H1 (cell line): Measurements from ENCODE around the gene TCEANC. TPM values are rescaled to one million over a fixed set of nuclear protein-coding genes. Genes with fewer than 3 reads are reported as not detected.

Experiments
- CTCF ChIA-PET: fragments of 300-600 bp; sonication (Branson Sonifier 250); formaldehyde crosslinking; loops from one replicate; lab custom pipeline; 2021; ENCODE audit not compliant: partially characterized antibody; lab: Charles Lee
- POLR2A ChIA-PET: fragments of 300-600 bp; sonication (Branson Sonifier 250); formaldehyde crosslinking; loops from one replicate; lab custom pipeline; 2021; ENCODE audit warnings: inconsistent platforms; ENCODE audit not compliant: partially characterized antibody; lab: Charles Lee
- DNase-seq, 2 experiments: peaks; one replicate each; pipeline versions ENCODE4 v3.0.0 to v3.0.0-alpha.2; 2010 to 2022; ENCODE audit warnings: low spot score in 2 of 2, low read depth in 1 of 2, mixed read lengths in 1 of 2
- FAIRE-seq: peaks from 2 replicates; lab custom pipeline; 2011; peaks lifted over from hg19 to GRCh38; lab: Jason Lieb, UNC
- H2AFZ ChIP-seq: 2 replicates; pipeline ENCODE4 v1.8.1; 2012; ENCODE audit warnings: low read length, inconsistent platforms
- H2AK5ac ChIP-seq: 2 replicates; pipeline ENCODE4 v1.6.1; 2013; ENCODE audit warnings: low read depth, low read length
- H2BK120ac ChIP-seq: replicated peaks from 2 replicates; pipeline ENCODE3; 2013; ENCODE audit warnings: low read depth, low read length, inconsistent platforms
- H2BK12ac ChIP-seq: 2 replicates; pipeline ENCODE4 v1.6.1; 2013; ENCODE audit warnings: low read depth, low read length
- H2BK15ac ChIP-seq: 2 replicates; pipeline ENCODE4 v1.6.1; 2013; ENCODE audit warnings: low read length
- H2BK20ac ChIP-seq: 2 replicates; pipeline ENCODE4 v1.6.1; 2013; ENCODE audit warnings: low read length
- H2BK5ac ChIP-seq: 2 replicates; pipeline ENCODE4 v1.6.1; 2013; ENCODE audit warnings: low read depth, low read length
- H3K14ac ChIP-seq: 2 replicates; pipeline ENCODE4 v1.6.1; 2013; ENCODE audit warnings: inconsistent platforms; ENCODE audit not compliant: insufficient read length
- H3K18ac ChIP-seq: 2 replicates; pipeline ENCODE4 v1.6.1; 2013; ENCODE audit warnings: low read length; ENCODE audit errors: extremely low read depth
- H3K23ac ChIP-seq: 2 replicates; pipeline ENCODE4 v1.6.1; 2013; ENCODE audit warnings: inconsistent platforms; ENCODE audit not compliant: insufficient read length
- H3K23me2 ChIP-seq: 2 replicates; pipeline ENCODE4 v1.6.1; 2013; ENCODE audit warnings: low read depth, low read length
- H3K27ac ChIP-seq: 2 replicates; pipeline ENCODE4 v1.6.1; 2011; ENCODE audit warnings: low read depth, low read length, inconsistent platforms
- H3K27me3 ChIP-seq, 4 experiments: replicated peaks in 1 of 4; 1 replicate in 1 of 4; 2 replicates in 3 of 4; pipeline versions ENCODE4 v1.6.1 to v1.8.1; 2011 to 2013; ENCODE audit warnings: low read length in 3 of 4, mild to moderate bottlenecking in 3 of 4, inconsistent platforms in 2 of 4, mixed read lengths in 2 of 4, moderate library complexity in 1 of 4; ENCODE audit not compliant: control insufficient read depth in 3 of 4, insufficient read depth in 3 of 4; ENCODE audit errors: extremely low read depth in 1 of 4
- H3K36me3 ChIP-seq, 4 experiments: 2 replicates each; pipeline versions ENCODE4 v1.6.1 to v1.8.1; 2011 to 2013; ENCODE audit warnings: mild to moderate bottlenecking in 4 of 4, low read length in 3 of 4, moderate library complexity in 2 of 4, control low read depth in 1 of 4, inconsistent platforms in 1 of 4; ENCODE audit not compliant: insufficient read depth in 4 of 4, control insufficient read depth in 2 of 4
- H3K4ac ChIP-seq: replicated peaks from 2 replicates; pipeline ENCODE3; 2013; ENCODE audit warnings: low read length, low read depth, mixed read lengths, inconsistent platforms; ENCODE audit not compliant: insufficient read length
- H3K4me1 ChIP-seq, 4 experiments: replicated peaks in 1 of 4; 1 replicate in 1 of 4; 2 replicates in 3 of 4; pipeline versions ENCODE4 v1.6.1 to v1.8.1; 2011 to 2013; ENCODE audit warnings: low read length in 3 of 4, inconsistent platforms in 2 of 4, mixed read lengths in 1 of 4; ENCODE audit not compliant: insufficient read depth in 4 of 4, control insufficient read depth in 3 of 4
- H3K4me2 ChIP-seq, 2 experiments: 2 replicates each; pipeline versions ENCODE4 v1.6.1 to v1.8.1; 2011 to 2013; ENCODE audit warnings: low read depth in 2 of 2, low read length in 2 of 2, control low read depth in 1 of 2, inconsistent platforms in 1 of 2, mild to moderate bottlenecking in 1 of 2; ENCODE audit not compliant: insufficient read depth in 1 of 2
- H3K4me3 ChIP-seq, 4 experiments: fragments of 200-600, 300-600 bp in 1 of 4; sonication (generic), shearing (Covaris generic), sonication (Bioruptor Twin) in 1 of 4; 2 replicates each; pipeline versions ENCODE4 v1.5.1 to v1.8.1; 2011 to 2016; ENCODE audit warnings: low read length in 4 of 4, low read depth in 3 of 4, control low read depth in 2 of 4, inconsistent platforms in 2 of 4, mild to moderate bottlenecking in 2 of 4, mixed read lengths in 1 of 4, moderate library complexity in 1 of 4; ENCODE audit not compliant: insufficient read depth in 2 of 4; ENCODE audit errors: extremely low read depth in 1 of 4
- H3K56ac ChIP-seq: replicated peaks from 2 replicates; pipeline ENCODE3; 2013; ENCODE audit warnings: low read depth, mild to moderate bottlenecking, mixed read lengths, low read length, inconsistent platforms; ENCODE audit not compliant: insufficient read length
- H3K79me1 ChIP-seq: 2 replicates; pipeline ENCODE4 v1.6.1; 2013; ENCODE audit warnings: low read depth, low read length, control low read depth
- H3K79me2 ChIP-seq, 2 experiments: 2 replicates each; pipeline versions ENCODE4 v1.6.1 to v1.8.1; 2012 to 2013; ENCODE audit warnings: low read length in 2 of 2, mild to moderate bottlenecking in 2 of 2, inconsistent platforms in 1 of 2; ENCODE audit not compliant: insufficient read depth in 2 of 2, control insufficient read depth in 1 of 2
- H3K9ac ChIP-seq, 4 experiments: replicated peaks in 1 of 4; 1 replicate in 1 of 4; 2 replicates in 3 of 4; pipeline versions ENCODE4 v1.6.1 to v1.8.1; 2011 to 2013; ENCODE audit warnings: low read depth in 3 of 4, low read length in 3 of 4, control low read depth in 2 of 4, mild to moderate bottlenecking in 2 of 4, moderate library complexity in 2 of 4, inconsistent platforms in 1 of 4; ENCODE audit errors: extremely low read depth in 1 of 4
- H3K9me3 ChIP-seq, 2 experiments: 2 replicates each; pipeline versions ENCODE4 v1.6.1 to v1.8.1; 2012 to 2013; ENCODE audit warnings: mild to moderate bottlenecking in 2 of 2, moderate library complexity in 2 of 2, control low read depth in 1 of 2, inconsistent platforms in 1 of 2, low read depth in 1 of 2, low read length in 1 of 2, mixed read lengths in 1 of 2; ENCODE audit not compliant: insufficient read depth in 2 of 2
- H4K20me1 ChIP-seq, 2 experiments: replicated peaks in 1 of 2; 2 replicates each; pipeline versions ENCODE3 to v1.8.1; 2011 to 2013; ENCODE audit warnings: inconsistent platforms in 2 of 2, low read length in 2 of 2, mild to moderate bottlenecking in 1 of 2; ENCODE audit not compliant: insufficient read depth in 2 of 2, control insufficient read depth in 1 of 2
- H4K5ac ChIP-seq: 2 replicates; pipeline ENCODE4 v1.6.1; 2013; ENCODE audit warnings: low read length, low read depth, mixed read lengths, inconsistent platforms; ENCODE audit not compliant: insufficient read length
- H4K8ac ChIP-seq: 2 replicates; pipeline ENCODE4 v1.8.0; 2013; ENCODE audit warnings: mild to moderate bottlenecking, moderate library complexity, low read length, inconsistent platforms; ENCODE audit not compliant: insufficient read depth; ENCODE audit errors: extremely low read depth
- H4K91ac ChIP-seq: replicated peaks from 2 replicates; pipeline ENCODE3; 2013; ENCODE audit warnings: low read length, mixed read lengths, inconsistent platforms; ENCODE audit not compliant: insufficient read length
- CBX8 ChIP-seq: fragments of 300-800, 300-1000 bp; sonication (generic); IDR thresholded peaks from 2 replicates; pipeline ENCODE4 v1.7.1; 2016; ENCODE audit warnings: low read depth, low read length, borderline replicate concordance
- CHD1 ChIP-seq: IDR thresholded peaks from 2 replicates; pipeline ENCODE4 v1.6.1; 2012; ENCODE audit warnings: low read depth, low read length, improper control_type of control experiment
- CREB1 ChIP-seq: IDR thresholded peaks from 2 replicates; pipeline ENCODE4 v1.6.1; 2012; ENCODE audit warnings: inconsistent platforms
- CTCF ChIP-seq, 3 experiments: IDR thresholded peaks; 1 replicate in 2 of 3; 2 replicates in 1 of 3; pipeline versions ENCODE4 v1.5.1 to v1.6.1; 2011; ENCODE audit warnings: low read length in 3 of 3, mild to moderate bottlenecking in 3 of 3, inconsistent platforms in 2 of 3, low read depth in 1 of 3, moderate library complexity in 1 of 3; ENCODE audit not compliant: insufficient read depth in 1 of 3; ENCODE audit errors: control extremely low read depth in 1 of 3
- EGR1 ChIP-seq: IDR thresholded peaks from 2 replicates; pipeline ENCODE4 v1.6.1; 2011; ENCODE audit warnings: low read depth, low read length, borderline replicate concordance
- EP300 ChIP-seq, 2 experiments: IDR thresholded peaks; 1 replicate in 1 of 2; 2 replicates in 1 of 2; pipeline ENCODE4 v1.6.1; 2011 to 2012; ENCODE audit warnings: low read depth in 2 of 2, low read length in 2 of 2, mild to moderate bottlenecking in 2 of 2, borderline replicate concordance in 1 of 2, inconsistent platforms in 1 of 2, moderate library complexity in 1 of 2
- HDAC2 ChIP-seq, 2 experiments: fragments of 300-600 bp in 1 of 2; sonication (generic) in 1 of 2; IDR thresholded peaks; 2 replicates each; pipeline ENCODE4 v1.6.1; 2011 to 2012; ENCODE audit warnings: low read depth in 2 of 2, low read length in 2 of 2, mild to moderate bottlenecking in 2 of 2, moderate library complexity in 2 of 2, borderline replicate concordance in 1 of 2, inconsistent platforms in 1 of 2
- JUN ChIP-seq: IDR thresholded peaks from 2 replicates; pipeline ENCODE4 v1.6.1; 2011; ENCODE audit warnings: low read depth, mild to moderate bottlenecking, improper control_type of control experiment, low read length
- POLR2A ChIP-seq, 2 experiments: IDR thresholded peaks; 1 replicate in 1 of 2; 2 replicates in 1 of 2; pipeline ENCODE4 v1.6.1; 2011; ENCODE audit warnings: low read depth in 2 of 2, low read length in 2 of 2, mild to moderate bottlenecking in 2 of 2; ENCODE audit errors: control extremely low read depth in 1 of 2
- RAD21 ChIP-seq, 2 experiments: IDR thresholded peaks in 1 of 2; conservative IDR thresholded peaks in 1 of 2; 2 replicates each; pipeline ENCODE4 v1.6.1; 2011; ENCODE audit warnings: low read depth in 2 of 2, low read length in 2 of 2, improper control_type of control experiment in 1 of 2, inconsistent platforms in 1 of 2, mild to moderate bottlenecking in 1 of 2, moderate library complexity in 1 of 2
- SP1 ChIP-seq: IDR thresholded peaks from 2 replicates; pipeline ENCODE4 v1.6.1; 2011; ENCODE audit warnings: low read depth, low read length
- SP4 ChIP-seq: IDR thresholded peaks from 2 replicates; pipeline ENCODE4 v1.6.1; 2012; ENCODE audit warnings: low read length, inconsistent platforms
- polyA plus RNA-seq, 7 experiments: library from polyadenylated mRNA; depleted of rRNA in 3 of 7; stranded (reverse) in 5 of 7; unstranded in 2 of 7; fragments of >200 nt in 5 of 7; fragments of 200-250 nt in 2 of 7; gene quantifications; 1 replicate in 5 of 7; 2 replicates in 1 of 7; 4 replicates in 1 of 7; pipeline versions ENCODE4 v1.2.1 to v1.2.3, GENCODE V29; 2011 to 2013; ENCODE audit warnings: missing spikeins in 2 of 7, mixed read lengths in 2 of 7
- total RNA-seq: library from RNA; stranded (reverse); fragmentation: NEBNext Ultra II Directional; extraction: Animal tissue kit (Norgen Biotek cat#: 25700); gene quantifications from 2 replicates; pipeline ENCODE4 v1.2.1, GENCODE V29; 2021

TCEANC gene
- total and polyA plus RNA-seq, 2 of the 8 experiments (the other 6 are each of a cell fraction or from before 2014, with no cell fraction given) = 0.88 to 2.0 TPM

DNA sequence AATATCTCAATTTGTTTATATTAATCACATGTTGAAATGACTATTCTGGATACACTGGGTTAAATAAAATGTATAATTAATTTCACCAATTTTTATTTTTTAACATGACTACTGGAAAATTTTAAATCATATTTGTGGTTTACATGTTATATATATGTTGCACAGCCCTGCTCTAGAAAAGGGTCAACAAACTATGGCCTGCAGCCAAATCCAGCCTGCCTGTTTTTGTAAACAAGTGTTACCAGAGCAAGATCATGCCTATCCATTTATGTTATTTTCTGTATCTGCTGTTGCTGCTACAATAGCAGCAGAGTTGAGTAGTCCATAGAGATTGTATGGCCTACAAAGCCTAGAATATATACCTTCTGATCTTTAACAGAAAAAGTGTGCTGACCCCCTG lies 1.2 kb downstream of the TCEANC start:
- H3K23ac ChIP-seq = no peak overlapping the region
- H2BK12ac ChIP-seq = no peak overlapping the region
- H3K4me1 ChIP-seq = no peaks in the 10 kb centered on the region; a peak in 1 of 7 replicates
- CTCF ChIA-PET = interaction anchor here (1.0 kb wide), 1 partner anchor 147 kb away, joined by 3 read pairs; no protein-coding TSS in a partner anchor
- FAIRE-seq (no peak), DNase-seq (no peak)
- no peaks in the 10 kb centered on the region for H4K20me1 ChIP-seq
- no peak overlapping the region for H3K18ac ChIP-seq
- H3K9me3 ChIP-seq = no peaks in the 10 kb centered on the region
- H3K36me3 ChIP-seq = no peaks in the 10 kb centered on the region
- peaks cover 2% of the 10 kb centered on the region; the same call in 1 of the 2 replicates for H3K23me2 ChIP-seq
- H4K91ac ChIP-seq = no peak overlapping the region
- H3K4me2 ChIP-seq = peak overlapping the region; percentile 70 to 93
- no peak overlapping the region for H4K8ac ChIP-seq
- H3K27me3 ChIP-seq = no peaks in the 10 kb centered on the region
- H2BK5ac ChIP-seq = no peak overlapping the region
- H3K79me2 ChIP-seq = no peaks in the 10 kb centered on the region
- POLR2A ChIA-PET = no interaction called here
- H4K5ac ChIP-seq = no peak overlapping the region
- no peak overlapping the region for H3K4ac ChIP-seq
- H2AK5ac ChIP-seq = no peak overlapping the region
- H3K79me1 ChIP-seq = no peaks in the 10 kb centered on the region
- no peak overlapping the region for H2AFZ ChIP-seq
- H3K27ac ChIP-seq = no peak overlapping the region
- H2BK120ac ChIP-seq = no peak overlapping the region
- no peak overlapping the region for H3K56ac ChIP-seq
- H2BK20ac ChIP-seq = no peak overlapping the region
- no peak overlapping the region for H2BK15ac ChIP-seq
- no peak overlapping the region for H3K14ac ChIP-seq
- H3K4me3 ChIP-seq = peak overlapping the region in 3 of 4 experiments; percentile 43 to 77 (median 77); a peak in 6 of 8 replicates
- H3K9ac ChIP-seq = no peak overlapping the region
- TF ChIP-seq CTCF (IDR thresholded peaks at IDR 0.05; ENCODE audit: control extremely low read depth in 1 of 3, insufficient read depth in 1 of 3, low read depth in 1 of 3, low read length in 3 of 3) (no peak), EGR1 (no peak), JUN (no peak), SP4 (no peak), POLR2A (IDR thresholded peaks at IDR 0.05; ENCODE audit: control extremely low read depth in 1 of 2, low read depth in 2 of 2, low read length in 2 of 2) (no peak), RAD21 (IDR thresholded peaks at IDR 0.05 in 1 of 2, conservative IDR thresholded peaks at IDR 0.05 in 1 of 2; ENCODE audit: low read depth in 2 of 2, low read length in 2 of 2) (no peak), EP300 (IDR thresholded peaks at IDR 0.05; ENCODE audit: borderline replicate concordance in 1 of 2, low read depth in 2 of 2, low read length in 2 of 2) (no peak), HDAC2 (IDR thresholded peaks at IDR 0.05; ENCODE audit: borderline replicate concordance in 1 of 2, low read depth in 2 of 2, low read length in 2 of 2) (no peak), CBX8 (no peak), SP1 (no peak), CREB1 (no peak), CHD1 (no peak)
